WTC11 (cell line): ENCODE measurements around the gene DOC2A. TPM values are rescaled to one million over a fixed set of nuclear protein-coding genes. Genes with fewer than 3 reads are reported as not detected.

Experiments
- ATAC-seq: fragments of 200-7000 bp; cut with Tn5 transposase; 2 replicates; pipeline ENCODE4 v1.10.0; 2021; ENCODE audit warnings: mild to moderate bottlenecking, moderate library complexity
- CTCF ChIA-PET: fragments of 300-600 bp; sonication (Branson Sonifier 250); formaldehyde crosslinking; loops from one replicate; lab custom pipeline; 2021; ENCODE audit warnings: antibody characterized with exemption; lab: Charles Lee
- POLR2A ChIA-PET: fragments of 350-600 bp; sonication (Branson Sonifier 250); formaldehyde crosslinking; loops from one replicate; lab custom pipeline; 2021; ENCODE audit warnings: antibody characterized with exemption; lab: Charles Lee
- DNase-seq: peaks from one replicate; pipeline ENCODE4 v3.0.0; 2021; ENCODE audit warnings: low spot score
- H3K27ac Mint-ChIP-seq: 2 replicates; pipeline ENCODE4 v1.8.0; 2021; ENCODE audit warnings: mixed read lengths
- H3K27me3 Mint-ChIP-seq: 2 replicates; pipeline ENCODE4 v1.8.0; 2021; ENCODE audit warnings: low read depth, mild to moderate bottlenecking, moderate library complexity, mixed read lengths
- H3K36me3 Mint-ChIP-seq: 2 replicates; pipeline ENCODE4 v1.8.0; 2021; ENCODE audit warnings: mixed read lengths
- H3K4me1 Mint-ChIP-seq: 2 replicates; pipeline ENCODE4 v1.8.0; 2022; ENCODE audit warnings: mixed read lengths
- H3K4me3 Mint-ChIP-seq: 2 replicates; pipeline ENCODE4 v1.8.0; 2021; ENCODE audit warnings: mild to moderate bottlenecking, moderate library complexity, mixed read lengths
- H3K9me3 Mint-ChIP-seq: 2 replicates; pipeline ENCODE4 v1.8.0; 2021; ENCODE audit warnings: mixed read lengths
- CBFB ChIP-seq: sonication (generic); formaldehyde crosslinking; IDR thresholded peaks from 2 replicates; pipeline ENCODE4 v1.8.1; 2022; ENCODE audit warnings: mild to moderate bottlenecking, low read depth, missing genetic modification reagents
- CREB1 ChIP-seq: sonication (generic); formaldehyde crosslinking; IDR thresholded peaks from 2 replicates; pipeline ENCODE4 v1.8.0; 2023; ENCODE audit warnings: mild to moderate bottlenecking, missing genetic modification reagents
- ETV6 ChIP-seq: sonication (generic); formaldehyde crosslinking; IDR thresholded peaks from 2 replicates; pipeline ENCODE4 v1.8.1; 2022; ENCODE audit warnings: mild to moderate bottlenecking, missing genetic modification reagents
- HMGA2 ChIP-seq: fragments of 250-450 bp; sonication (Bioruptor Pico); IDR thresholded peaks from 2 replicates; pipeline ENCODE4 v1.4.0; 2021; ENCODE audit warnings: mild to moderate bottlenecking, moderate library complexity
- KAT7 ChIP-seq: sonication (generic); formaldehyde crosslinking; IDR thresholded peaks from 2 replicates; pipeline ENCODE4 v1.8.1; 2023; ENCODE audit warnings: missing genetic modification reagents, mild to moderate bottlenecking, borderline replicate concordance
- MAX ChIP-seq: sonication (generic); formaldehyde crosslinking; IDR thresholded peaks from 2 replicates; pipeline ENCODE4 v1.8.0; 2022; ENCODE audit warnings: mild to moderate bottlenecking, missing genetic modification reagents
- NR2C2 ChIP-seq: sonication (generic); formaldehyde crosslinking; IDR thresholded peaks from 2 replicates; pipeline ENCODE4 v1.8.0; 2022; ENCODE audit warnings: mild to moderate bottlenecking, missing genetic modification reagents
- PREB ChIP-seq: sonication (generic); formaldehyde crosslinking; IDR thresholded peaks from 2 replicates; pipeline ENCODE4 v1.8.1; 2022; ENCODE audit warnings: mild to moderate bottlenecking, missing genetic modification reagents, moderate library complexity, borderline replicate concordance
- SP1 ChIP-seq: sonication (generic); formaldehyde crosslinking; conservative IDR thresholded peaks from 2 replicates; pipeline ENCODE4 v1.8.1; 2022; ENCODE audit warnings: missing genetic modification reagents
- TEAD1 ChIP-seq: sonication (generic); formaldehyde crosslinking; IDR thresholded peaks from 2 replicates; pipeline ENCODE4 v1.8.0; 2022; ENCODE audit warnings: mild to moderate bottlenecking, missing genetic modification reagents
- TEAD4 ChIP-seq: sonication (generic); formaldehyde crosslinking; IDR thresholded peaks from 2 replicates; pipeline ENCODE4 v1.8.0; 2022; ENCODE audit warnings: mild to moderate bottlenecking, missing genetic modification reagents
- ZNF121 ChIP-seq: sonication (generic); formaldehyde crosslinking; IDR thresholded peaks from 2 replicates; pipeline ENCODE4 v1.8.0; 2023; ENCODE audit warnings: missing genetic modification reagents
- ZNF317 ChIP-seq: sonication (generic); formaldehyde crosslinking; IDR thresholded peaks from 2 replicates; pipeline ENCODE4 v1.8.1; 2023; ENCODE audit warnings: low read depth, mild to moderate bottlenecking, moderate library complexity, missing genetic modification reagents, borderline replicate concordance
- ZNF396 ChIP-seq: fragments of 250-450 bp; sonication (Bioruptor Pico); IDR thresholded peaks from 2 replicates; pipeline ENCODE4 v1.8.0; 2021; ENCODE audit warnings: mild to moderate bottlenecking, moderate library complexity, borderline replicate concordance
- total RNA-seq: library from RNA; stranded (reverse); gene quantifications from 3 replicates; pipeline ENCODE4 v1.2.3, GENCODE V29; 2021
- TF ChIP-seq, protein P1 (sequence below): sonication (generic); formaldehyde crosslinking; IDR thresholded peaks from 2 replicates; pipeline ENCODE4 v1.8.1; 2023; ENCODE audit warnings: mild to moderate bottlenecking, missing genetic modification reagents
- TF ChIP-seq, protein P2 (sequence below): fragments of 200-600 bp; IDR thresholded peaks from 2 replicates; pipeline ENCODE4 v1.8.0; 2022; ENCODE audit warnings: antibody characterized with exemption
- TF ChIP-seq, protein P3 (sequence below): sonication (generic); formaldehyde crosslinking; IDR thresholded peaks from 2 replicates; pipeline ENCODE4 v1.8.1; 2023; ENCODE audit warnings: mild to moderate bottlenecking, missing genetic modification reagents
- TF ChIP-seq, protein P4 (sequence below): sonication (generic); formaldehyde crosslinking; IDR thresholded peaks from 2 replicates; pipeline ENCODE4 v1.8.0; 2022; ENCODE audit warnings: mild to moderate bottlenecking, missing genetic modification reagents
- TF ChIP-seq, protein P5 (sequence below): fragments of 250-450 bp; sonication (Bioruptor Pico); IDR thresholded peaks from 2 replicates; pipeline ENCODE4 v2.1.2; 2022; ENCODE audit warnings: mild to moderate bottlenecking, moderate library complexity

The DOC2A gene
- total RNA-seq, 1 experiment from 2014 or later = 10.8 TPM

GRCh38 chr16:30031477-30031918 lies 20.7 kb upstream of the DOC2A start:
- Mint-ChIP-seq H3K36me3 (no peaks in the 10 kb centered on the region), H3K27me3 (peaks cover 46% of the 10 kb centered on the region), H3K27ac (no peak overlapping the region), H3K4me1 (peaks cover 35% of the 10 kb centered on the region), H3K4me3 (peak overlapping the region; percentile 79), H3K9me3 (peaks cover 2% of the 10 kb centered on the region; the same call in 1 of the 2 replicates)
- ChIA-PET POLR2A (interaction anchor here (0.5 to 1.5 kb wide), 7 partner anchors 15 to 619 kb away, joined by 3 to 7 read pairs (median 3); partner anchors contain the start of genes ALDOA, KIF22 and PRR14), CTCF (interaction anchor here (0.6 to 3.6 kb wide), 65 partner anchors 8 to 584 kb away, joined by 3 to 79 read pairs (median 9); partner anchors contain the start of genes ALDOA, ASPHD1, C16orf92 and CDIPT)
- TF ChIP-seq HMGA2 (CRISPR knock-in tag) (no peak), ZNF317 (no peak), CREB1 (CRISPR knock-in tag) (no peak), MAX (CRISPR knock-in tag) (no peak), KAT7 (no peak)
- TF ChIP-seq, protein P1, sequence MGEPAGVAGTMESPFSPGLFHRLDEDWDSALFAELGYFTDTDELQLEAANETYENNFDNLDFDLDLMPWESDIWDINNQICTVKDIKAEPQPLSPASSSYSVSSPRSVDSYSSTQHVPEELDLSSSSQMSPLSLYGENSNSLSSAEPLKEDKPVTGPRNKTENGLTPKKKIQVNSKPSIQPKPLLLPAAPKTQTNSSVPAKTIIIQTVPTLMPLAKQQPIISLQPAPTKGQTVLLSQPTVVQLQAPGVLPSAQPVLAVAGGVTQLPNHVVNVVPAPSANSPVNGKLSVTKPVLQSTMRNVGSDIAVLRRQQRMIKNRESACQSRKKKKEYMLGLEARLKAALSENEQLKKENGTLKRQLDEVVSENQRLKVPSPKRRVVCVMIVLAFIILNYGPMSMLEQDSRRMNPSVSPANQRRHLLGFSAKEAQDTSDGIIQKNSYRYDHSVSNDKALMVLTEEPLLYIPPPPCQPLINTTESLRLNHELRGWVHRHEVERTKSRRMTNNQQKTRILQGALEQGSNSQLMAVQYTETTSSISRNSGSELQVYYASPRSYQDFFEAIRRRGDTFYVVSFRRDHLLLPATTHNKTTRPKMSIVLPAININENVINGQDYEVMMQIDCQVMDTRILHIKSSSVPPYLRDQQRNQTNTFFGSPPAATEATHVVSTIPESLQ = no peak
- TF ChIP-seq, protein P2, sequence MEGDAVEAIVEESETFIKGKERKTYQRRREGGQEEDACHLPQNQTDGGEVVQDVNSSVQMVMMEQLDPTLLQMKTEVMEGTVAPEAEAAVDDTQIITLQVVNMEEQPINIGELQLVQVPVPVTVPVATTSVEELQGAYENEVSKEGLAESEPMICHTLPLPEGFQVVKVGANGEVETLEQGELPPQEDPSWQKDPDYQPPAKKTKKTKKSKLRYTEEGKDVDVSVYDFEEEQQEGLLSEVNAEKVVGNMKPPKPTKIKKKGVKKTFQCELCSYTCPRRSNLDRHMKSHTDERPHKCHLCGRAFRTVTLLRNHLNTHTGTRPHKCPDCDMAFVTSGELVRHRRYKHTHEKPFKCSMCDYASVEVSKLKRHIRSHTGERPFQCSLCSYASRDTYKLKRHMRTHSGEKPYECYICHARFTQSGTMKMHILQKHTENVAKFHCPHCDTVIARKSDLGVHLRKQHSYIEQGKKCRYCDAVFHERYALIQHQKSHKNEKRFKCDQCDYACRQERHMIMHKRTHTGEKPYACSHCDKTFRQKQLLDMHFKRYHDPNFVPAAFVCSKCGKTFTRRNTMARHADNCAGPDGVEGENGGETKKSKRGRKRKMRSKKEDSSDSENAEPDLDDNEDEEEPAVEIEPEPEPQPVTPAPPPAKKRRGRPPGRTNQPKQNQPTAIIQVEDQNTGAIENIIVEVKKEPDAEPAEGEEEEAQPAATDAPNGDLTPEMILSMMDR = no peak
- no peak for DNase-seq
- no peak for ATAC-seq

- H3K4me1 Mint-ChIP-seq = peaks cover 35% of the 10 kb centered on the region
- H3K36me3 Mint-ChIP-seq = no peaks in the 10 kb centered on the region
- H3K27me3 Mint-ChIP-seq = peaks cover 40% of the 10 kb centered on the region
- no peak within 1 kb of the TSS for H3K27ac Mint-ChIP-seq
- ChIA-PET POLR2A (interaction anchor here (0.5 to 1.5 kb wide), 4 partner anchors 29 to 346 kb away, joined by 3 to 5 read pairs (median 3); partner anchors contain the start of gene ALDOA), CTCF (interaction anchor here (0.6 to 3.6 kb wide), 40 partner anchors 7 to 1747 kb away, joined by 3 to 79 read pairs (median 13); partner anchors contain the start of genes ASPHD1, C16orf92, CDIPT and DOC2A)
- H3K4me3 Mint-ChIP-seq = peak within 1 kb of the TSS; percentile 79
- no peak for DNase-seq
- no peaks in the 10 kb centered on the region for H3K9me3 Mint-ChIP-seq
- ATAC-seq = peak; percentile 18
- TF ChIP-seq SP1 (CRISPR knock-in tag) (peak; percentile 54), PREB (CRISPR knock-in tag) (no peak)
- TF ChIP-seq, protein P3, sequence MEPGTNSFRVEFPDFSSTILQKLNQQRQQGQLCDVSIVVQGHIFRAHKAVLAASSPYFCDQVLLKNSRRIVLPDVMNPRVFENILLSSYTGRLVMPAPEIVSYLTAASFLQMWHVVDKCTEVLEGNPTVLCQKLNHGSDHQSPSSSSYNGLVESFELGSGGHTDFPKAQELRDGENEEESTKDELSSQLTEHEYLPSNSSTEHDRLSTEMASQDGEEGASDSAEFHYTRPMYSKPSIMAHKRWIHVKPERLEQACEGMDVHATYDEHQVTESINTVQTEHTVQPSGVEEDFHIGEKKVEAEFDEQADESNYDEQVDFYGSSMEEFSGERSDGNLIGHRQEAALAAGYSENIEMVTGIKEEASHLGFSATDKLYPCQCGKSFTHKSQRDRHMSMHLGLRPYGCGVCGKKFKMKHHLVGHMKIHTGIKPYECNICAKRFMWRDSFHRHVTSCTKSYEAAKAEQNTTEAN (CRISPR knock-in tag) = 0 out of 2 replicates have a peak, but pooled peaks have one; percentile 48
These were observed 20.1 kb upstream of the DOC2A start, which contains the start of gene TLCD3B for GRCh38 chr16:30030841-30031413. Gene TLCD3B, minus strand, starts transcription at chr16:30031271. Its CDS starts 744 bp downstream, at chr16:30030527.

DNA sequence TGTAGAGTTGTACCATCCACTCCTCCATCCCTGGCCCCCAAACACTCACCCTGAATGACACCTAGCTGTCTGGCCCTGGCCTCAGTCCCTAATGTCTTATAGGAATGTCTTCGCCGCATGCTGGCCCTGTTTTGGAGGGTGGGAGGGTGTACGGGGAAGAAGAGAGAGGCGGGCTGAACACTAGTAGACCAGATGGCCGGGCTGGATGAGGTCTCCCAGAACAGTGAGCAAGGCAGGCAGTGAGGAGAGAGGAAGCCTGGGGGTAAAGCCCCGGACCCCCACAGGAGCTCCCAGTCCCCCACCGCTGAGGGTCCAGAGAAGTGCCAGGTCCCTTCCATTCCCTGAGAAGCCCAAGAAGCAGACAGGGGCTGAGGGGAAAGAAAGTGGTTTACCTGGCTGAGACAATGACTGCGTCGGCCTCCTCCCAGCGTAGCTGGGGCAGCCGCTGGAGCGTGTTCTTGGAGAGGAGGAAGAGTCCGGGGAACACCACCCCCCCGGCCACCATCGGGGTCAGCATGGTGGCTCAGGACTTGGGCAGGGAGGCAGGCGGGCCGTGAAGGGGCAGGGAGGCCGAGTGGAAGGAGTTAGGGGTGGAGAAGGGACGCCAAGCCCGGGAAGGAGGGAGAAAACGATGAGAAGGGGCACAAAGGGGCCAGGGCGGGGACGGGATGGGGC lies 19.3 kb upstream of the DOC2A start:
- ATAC-seq = no peak
- no peak for DNase-seq
- Mint-ChIP-seq H3K27me3 (peaks cover 32% of the 10 kb centered on the region), H3K4me3 (peak overlapping the region; percentile 79), H3K27ac (no peak overlapping the region), H3K4me1 (peaks cover 35% of the 10 kb centered on the region), H3K36me3 (no peaks in the 10 kb centered on the region), H3K9me3 (no peaks in the 10 kb centered on the region)
- ChIA-PET CTCF (interaction anchor here (0.7 to 3.6 kb wide), 8 partner anchors 55 to 350 kb away, joined by 3 to 42 read pairs (median 28); partner anchors contain the start of genes ASPHD1, MAZ, MVP and PAGR1), POLR2A (interaction anchor here (0.7 kb wide), 1 partner anchor 214 kb away, joined by 3 read pairs; the partner anchor contains the start of gene PAGR1)
- no peak for TF ChIP-seq MAX (CRISPR knock-in tag)
- TF ChIP-seq, protein P4, sequence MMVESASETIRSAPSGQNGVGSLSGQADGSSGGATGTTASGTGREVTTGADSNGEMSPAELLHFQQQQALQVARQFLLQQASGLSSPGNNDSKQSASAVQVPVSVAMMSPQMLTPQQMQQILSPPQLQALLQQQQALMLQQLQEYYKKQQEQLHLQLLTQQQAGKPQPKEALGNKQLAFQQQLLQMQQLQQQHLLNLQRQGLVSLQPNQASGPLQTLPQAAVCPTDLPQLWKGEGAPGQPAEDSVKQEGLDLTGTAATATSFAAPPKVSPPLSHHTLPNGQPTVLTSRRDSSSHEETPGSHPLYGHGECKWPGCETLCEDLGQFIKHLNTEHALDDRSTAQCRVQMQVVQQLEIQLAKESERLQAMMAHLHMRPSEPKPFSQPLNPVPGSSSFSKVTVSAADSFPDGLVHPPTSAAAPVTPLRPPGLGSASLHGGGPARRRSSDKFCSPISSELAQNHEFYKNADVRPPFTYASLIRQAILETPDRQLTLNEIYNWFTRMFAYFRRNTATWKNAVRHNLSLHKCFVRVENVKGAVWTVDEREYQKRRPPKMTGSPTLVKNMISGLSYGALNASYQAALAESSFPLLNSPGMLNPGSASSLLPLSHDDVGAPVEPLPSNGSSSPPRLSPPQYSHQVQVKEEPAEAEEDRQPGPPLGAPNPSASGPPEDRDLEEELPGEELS (CRISPR knock-in tag) = no peak
- TF ChIP-seq TEAD1 (CRISPR knock-in tag) = no peak
- no peak for TF ChIP-seq NR2C2 (CRISPR knock-in tag)
- TF ChIP-seq CBFB = no peak
- TF ChIP-seq, protein P5, sequence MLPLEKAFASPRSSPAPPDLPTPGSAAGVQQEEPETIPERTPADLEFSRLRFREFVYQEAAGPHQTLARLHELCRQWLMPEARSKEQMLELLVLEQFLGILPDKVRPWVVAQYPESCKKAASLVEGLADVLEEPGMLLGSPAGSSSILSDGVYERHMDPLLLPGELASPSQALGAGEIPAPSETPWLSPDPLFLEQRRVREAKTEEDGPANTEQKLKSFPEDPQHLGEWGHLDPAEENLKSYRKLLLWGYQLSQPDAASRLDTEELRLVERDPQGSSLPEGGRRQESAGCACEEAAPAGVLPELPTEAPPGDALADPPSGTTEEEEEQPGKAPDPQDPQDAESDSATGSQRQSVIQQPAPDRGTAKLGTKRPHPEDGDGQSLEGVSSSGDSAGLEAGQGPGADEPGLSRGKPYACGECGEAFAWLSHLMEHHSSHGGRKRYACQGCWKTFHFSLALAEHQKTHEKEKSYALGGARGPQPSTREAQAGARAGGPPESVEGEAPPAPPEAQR (CRISPR knock-in tag) = no peak
- no peak for TF ChIP-seq KAT7
- no peak for TF ChIP-seq ETV6 (CRISPR knock-in tag)
- TF ChIP-seq ZNF396 (CRISPR knock-in tag) = no peak
- TF ChIP-seq TEAD4 (CRISPR knock-in tag) = no peak
- TF ChIP-seq ZNF121 = no peak
